ENCODE data around the gene CCDC38. TPM values are rescaled to one million over a fixed set of nuclear protein-coding genes. Genes with fewer than 3 reads are reported as not detected.

The CCDC38 gene
- polyA plus RNA-seq, 1 donor from 2014 or later = not detected

GRCh38 chr12:95909871-95910270 is 32.5 kb downstream of the CCDC38 start:
- TF ChIP-seq MXI1 (conservative IDR thresholded peaks at IDR 0.05; ENCODE audit: poor library complexity, severe bottlenecking) (no peak), REST (IDR thresholded peaks at IDR 0.05; ENCODE audit: borderline replicate concordance) (no peak), SMC3 (conservative IDR thresholded peaks at IDR 0.05; ENCODE audit: poor library complexity) (no peak), EZH2 (IDR thresholded peaks at IDR 0.05; ENCODE audit: borderline replicate concordance, insufficient read depth, low read length, poor library complexity, severe bottlenecking) (no peak), EP300 (conservative IDR thresholded peaks at IDR 0.05; ENCODE audit: poor library complexity, severe bottlenecking) (no peak), RAD21 (conservative IDR thresholded peaks at IDR 0.05) (no peak)

GRCh38 chr12:95908573-95908972 is 33.8 kb downstream of the CCDC38 start:
- Histone ChIP-seq H2AFZ (ENCODE audit: low read depth, low read length) (no peak overlapping the region), H3K27me3 (ENCODE audit: insufficient read depth, low read depth, low read length) (no peaks in the 10 kb centered on the region), H3K9ac (ENCODE audit: low read length) (no peak overlapping the region), H3K27ac (ENCODE audit: low read length) (no peak overlapping the region), H3K9me2 (ENCODE audit: insufficient read depth, low read length) (no peaks in the 10 kb centered on the region), H4K20me1 (ENCODE audit: insufficient read depth) (no peaks in the 10 kb centered on the region), H3K9me3 (ENCODE audit: low read length) (no peaks in the 10 kb centered on the region), H3K36me3 (ENCODE audit: insufficient read depth, low read length) (no peaks in the 10 kb centered on the region), H3K79me2 (replicated peaks; ENCODE audit: insufficient read depth, low read length) (no peaks in the 10 kb centered on the region), H3K4me2 (ENCODE audit: low read length) (no peak overlapping the region), H3K4me3 (ENCODE audit: low read length) (no peak overlapping the region), H3F3A (ENCODE audit: insufficient read depth, low read length, poor library complexity, severe bottlenecking) (no peaks in the 10 kb centered on the region)
- TF ChIP-seq POLR2AphosphoS5 (IDR thresholded peaks at IDR 0.05) (no peak), TAF1 (IDR thresholded peaks at IDR 0.05; ENCODE audit: low read depth) (no peak), CTCF (IDR thresholded peaks at IDR 0.05; ENCODE audit: poor library complexity, severe bottlenecking) (no peak), MXI1 (conservative IDR thresholded peaks at IDR 0.05; ENCODE audit: poor library complexity, severe bottlenecking) (no peak), EP300 (conservative IDR thresholded peaks at IDR 0.05; ENCODE audit: poor library complexity, severe bottlenecking) (no peak), REST (IDR thresholded peaks at IDR 0.05; ENCODE audit: borderline replicate concordance) (no peak), RAD21 (conservative IDR thresholded peaks at IDR 0.05) (no peak), SMC3 (conservative IDR thresholded peaks at IDR 0.05; ENCODE audit: poor library complexity) (no peak)

More at GRCh38 chr12:95909871-95910270, 32.5 kb downstream of the CCDC38 start:
- Histone ChIP-seq H2AFZ (ENCODE audit: low read depth, low read length) (no peak overlapping the region), H3K27ac (ENCODE audit: low read length) (no peak overlapping the region), H3K9me2 (ENCODE audit: insufficient read depth, low read length) (no peaks in the 10 kb centered on the region), H3K79me2 (replicated peaks; ENCODE audit: insufficient read depth, low read length) (no peaks in the 10 kb centered on the region), H3F3A (ENCODE audit: insufficient read depth, low read length, poor library complexity, severe bottlenecking) (no peaks in the 10 kb centered on the region), H3K4me3 (ENCODE audit: low read length) (no peak overlapping the region), H3K9me3 (ENCODE audit: low read length) (no peaks in the 10 kb centered on the region), H3K36me3 (ENCODE audit: insufficient read depth, low read length) (no peaks in the 10 kb centered on the region), H3K27me3 (ENCODE audit: insufficient read depth, low read depth, low read length) (no peaks in the 10 kb centered on the region), H3K4me2 (ENCODE audit: low read length) (no peak overlapping the region), H4K20me1 (ENCODE audit: insufficient read depth) (no peaks in the 10 kb centered on the region), H3K9ac (ENCODE audit: low read length) (no peak overlapping the region)

All from neural cell (in vitro differentiated cells).